ENCODE measurements around the gene HOXA3.

HOXA3 gene

DNA sequence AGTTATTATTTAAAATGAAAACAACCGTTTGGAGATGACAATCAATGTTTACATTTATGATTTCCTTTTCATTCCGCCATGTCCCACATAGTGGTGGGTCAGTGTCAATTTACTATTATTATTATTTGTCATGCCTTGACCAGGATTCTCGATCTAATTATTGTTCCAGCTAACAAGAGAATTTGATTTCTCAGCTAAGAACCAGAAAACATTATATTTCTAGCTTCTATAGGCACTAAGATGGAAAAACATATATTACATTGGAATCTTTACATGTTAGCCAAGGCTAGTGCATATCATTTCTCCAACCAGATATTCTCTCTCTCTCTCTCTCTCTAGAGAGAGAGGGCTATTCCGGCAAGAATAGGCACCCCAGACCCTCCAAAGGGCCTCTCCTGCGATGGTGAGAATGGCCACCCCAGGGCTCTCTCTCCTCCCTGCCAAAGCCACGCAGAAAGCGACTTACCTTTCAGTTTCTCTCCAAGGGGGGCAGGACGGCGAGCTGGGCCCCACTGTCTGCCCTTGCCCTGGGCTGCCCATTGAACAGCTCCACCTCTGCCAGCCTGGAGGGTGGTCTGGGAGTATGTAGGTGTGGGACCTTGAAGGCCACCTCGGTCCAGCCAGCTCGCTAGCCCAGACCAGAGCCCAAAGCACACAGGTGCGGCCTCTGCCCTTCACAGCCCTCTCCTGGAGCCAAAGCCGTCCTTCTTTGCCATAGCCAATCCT lies 2.4 kb downstream of the HOXA3 start:
- DNase-seq (ENCODE audit: low read depth) = no peak

DNA sequence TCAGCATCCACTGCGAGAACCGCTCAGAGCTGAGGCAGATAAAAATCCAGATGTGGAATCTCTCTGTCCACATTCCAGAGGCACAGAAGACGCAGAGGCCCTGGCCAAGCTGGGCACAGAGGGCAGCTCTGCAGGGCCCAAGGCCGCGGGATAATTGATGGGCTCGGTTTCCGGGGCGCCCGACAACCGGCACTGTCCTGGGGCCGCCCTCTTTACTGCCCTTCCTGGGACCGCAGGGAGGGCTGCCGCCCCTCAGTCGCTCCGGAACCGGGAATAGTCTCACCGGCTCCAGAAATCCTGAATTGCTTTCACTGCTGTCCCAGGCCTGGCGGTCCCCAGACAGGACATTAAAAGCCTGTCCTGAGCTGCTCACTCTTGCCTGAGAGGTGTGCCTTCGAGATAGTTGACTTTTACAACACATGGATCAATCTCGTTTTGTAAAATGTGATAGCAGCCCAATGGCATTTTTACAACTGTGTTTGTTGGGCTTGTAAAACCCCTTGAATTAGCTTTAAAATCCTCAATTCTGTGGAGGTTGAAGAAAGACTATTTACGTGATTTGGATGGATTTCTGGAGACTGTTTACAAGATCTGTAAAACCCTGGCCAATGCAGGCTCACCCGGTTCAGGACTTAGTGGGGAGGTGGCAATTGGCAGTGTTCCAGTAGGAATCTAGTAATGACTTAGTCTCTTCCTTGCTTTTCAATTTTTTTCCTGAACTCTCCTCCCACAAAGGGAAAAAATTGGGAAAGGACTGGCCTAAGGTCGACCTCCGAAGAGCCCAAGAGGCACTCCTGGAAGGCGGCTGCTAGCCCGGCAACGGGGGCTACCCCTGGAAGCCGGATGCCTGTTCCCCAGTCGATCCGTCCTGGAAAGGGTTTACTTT lies 3.4 kb downstream of the HOXA3 start:
- TF ChIP-seq, protein P1, sequence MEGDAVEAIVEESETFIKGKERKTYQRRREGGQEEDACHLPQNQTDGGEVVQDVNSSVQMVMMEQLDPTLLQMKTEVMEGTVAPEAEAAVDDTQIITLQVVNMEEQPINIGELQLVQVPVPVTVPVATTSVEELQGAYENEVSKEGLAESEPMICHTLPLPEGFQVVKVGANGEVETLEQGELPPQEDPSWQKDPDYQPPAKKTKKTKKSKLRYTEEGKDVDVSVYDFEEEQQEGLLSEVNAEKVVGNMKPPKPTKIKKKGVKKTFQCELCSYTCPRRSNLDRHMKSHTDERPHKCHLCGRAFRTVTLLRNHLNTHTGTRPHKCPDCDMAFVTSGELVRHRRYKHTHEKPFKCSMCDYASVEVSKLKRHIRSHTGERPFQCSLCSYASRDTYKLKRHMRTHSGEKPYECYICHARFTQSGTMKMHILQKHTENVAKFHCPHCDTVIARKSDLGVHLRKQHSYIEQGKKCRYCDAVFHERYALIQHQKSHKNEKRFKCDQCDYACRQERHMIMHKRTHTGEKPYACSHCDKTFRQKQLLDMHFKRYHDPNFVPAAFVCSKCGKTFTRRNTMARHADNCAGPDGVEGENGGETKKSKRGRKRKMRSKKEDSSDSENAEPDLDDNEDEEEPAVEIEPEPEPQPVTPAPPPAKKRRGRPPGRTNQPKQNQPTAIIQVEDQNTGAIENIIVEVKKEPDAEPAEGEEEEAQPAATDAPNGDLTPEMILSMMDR (IDR thresholded peaks at IDR 0.05; ENCODE audit: control insufficient read depth, insufficient read depth, low read depth, low read length, missing control alignments) = no peak
- H3K4me3 ChIP-seq (ENCODE audit: control insufficient read depth, low read depth, low read length) = no peak overlapping the region
- DNase-seq (ENCODE audit: low read depth) = no peak

More for the DNA sequence above, 2.4 kb downstream of the HOXA3 start:
- TF ChIP-seq, protein P1 (IDR thresholded peaks at IDR 0.05; ENCODE audit: control insufficient read depth, insufficient read depth, low read depth, low read length, missing control alignments) = no peak
- H3K4me3 ChIP-seq (ENCODE audit: control insufficient read depth, low read depth, low read length) = peak overlapping the region; percentile 65

DNA sequence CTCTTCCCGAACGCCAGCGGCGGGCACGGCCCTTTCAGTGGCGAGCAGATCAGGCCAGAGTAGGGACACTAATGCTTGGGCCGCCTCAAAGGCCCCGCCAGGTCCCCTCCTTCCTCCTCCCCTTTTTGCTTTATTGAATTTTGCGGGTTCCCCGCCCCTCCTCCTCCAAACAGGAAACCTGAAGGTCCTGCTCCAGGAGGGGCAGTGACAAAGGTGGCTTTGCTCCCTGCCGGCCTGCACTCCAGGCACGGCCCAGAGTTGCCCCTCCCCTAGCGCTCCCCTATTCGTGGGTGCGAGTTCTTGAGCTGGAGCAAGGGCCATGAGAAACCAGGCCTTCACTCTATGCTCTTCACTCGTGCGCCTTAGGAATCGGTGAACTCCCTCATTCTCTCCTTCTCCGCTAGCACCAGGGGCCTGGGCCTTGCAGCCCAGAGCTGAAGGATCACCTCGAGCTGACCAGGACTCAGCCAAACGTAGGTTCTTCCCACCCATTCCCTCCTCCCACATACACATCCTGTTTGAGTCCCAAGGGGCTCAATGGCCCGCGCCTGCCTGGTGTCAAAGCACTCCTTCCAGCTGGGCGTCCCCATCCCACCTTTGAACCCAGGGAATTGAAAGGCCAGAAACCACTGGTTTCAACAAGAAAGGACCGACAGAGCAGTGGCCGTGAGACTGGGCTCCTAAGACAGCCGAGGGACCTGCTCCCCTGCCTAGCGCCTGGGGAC lies 4.2 kb downstream of the HOXA3 start:
- H3K4me3 ChIP-seq (ENCODE audit: control insufficient read depth, low read depth, low read length) = no peak overlapping the region
- DNase-seq (ENCODE audit: low read depth) = no peak
- TF ChIP-seq, protein P1 (IDR thresholded peaks at IDR 0.05; ENCODE audit: control insufficient read depth, insufficient read depth, low read depth, low read length, missing control alignments) = no peak

DNA sequence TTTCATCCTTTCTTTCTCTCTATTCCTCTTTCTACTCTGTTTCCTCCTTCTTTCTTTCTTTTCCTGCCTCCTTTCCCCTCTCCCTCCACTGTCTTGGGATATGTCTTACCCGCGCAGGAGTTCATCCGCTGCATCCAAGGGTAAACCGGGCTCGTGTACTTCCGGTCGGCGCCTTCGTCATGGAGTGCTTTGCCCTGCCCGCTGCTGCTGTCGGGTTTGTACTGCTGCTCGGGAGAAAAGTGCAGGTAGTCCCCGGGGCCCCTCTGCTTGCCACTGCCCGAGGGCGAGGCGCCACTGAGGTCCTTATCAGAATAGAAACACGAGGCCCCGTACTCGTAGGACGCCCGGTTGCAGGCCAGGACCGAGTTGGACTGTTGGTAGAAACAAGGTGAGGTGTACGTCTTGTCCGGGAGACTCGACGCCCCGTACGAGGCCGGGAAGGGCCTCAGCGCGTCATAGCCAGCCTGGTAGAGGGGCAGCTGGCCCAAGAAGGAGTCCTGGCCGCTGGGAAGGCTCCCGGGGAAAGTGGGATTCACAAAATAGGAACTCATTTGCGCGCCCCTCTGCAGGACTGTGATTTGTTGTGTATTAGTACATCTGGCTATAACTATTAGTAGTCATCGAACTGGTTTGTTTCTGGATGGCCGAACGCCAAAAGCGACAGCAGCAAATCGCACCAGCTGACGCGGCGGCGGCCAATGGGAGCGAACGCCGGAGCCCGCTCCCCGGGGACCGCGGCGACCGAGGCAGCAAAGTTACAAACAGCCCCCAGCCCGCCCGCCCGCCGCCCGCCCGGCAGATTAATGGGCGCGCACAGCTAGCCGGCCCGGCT lies 5.0 kb downstream of the HOXA3 start, which contains the start of gene HOXA6:
TSS of gene HOXA6 (minus strand) at position 576 of the 832 bp plus-strand sequence. CDS start at position 551, 25 bp downstream.
- DNase-seq (ENCODE audit: low read depth) = no peak
- TF ChIP-seq, protein P1 (IDR thresholded peaks at IDR 0.05; ENCODE audit: control insufficient read depth, insufficient read depth, low read depth, low read length, missing control alignments) = no peak
- no peak within 1 kb of the TSS for H3K4me3 ChIP-seq (ENCODE audit: control insufficient read depth, low read depth, low read length)

DNA sequence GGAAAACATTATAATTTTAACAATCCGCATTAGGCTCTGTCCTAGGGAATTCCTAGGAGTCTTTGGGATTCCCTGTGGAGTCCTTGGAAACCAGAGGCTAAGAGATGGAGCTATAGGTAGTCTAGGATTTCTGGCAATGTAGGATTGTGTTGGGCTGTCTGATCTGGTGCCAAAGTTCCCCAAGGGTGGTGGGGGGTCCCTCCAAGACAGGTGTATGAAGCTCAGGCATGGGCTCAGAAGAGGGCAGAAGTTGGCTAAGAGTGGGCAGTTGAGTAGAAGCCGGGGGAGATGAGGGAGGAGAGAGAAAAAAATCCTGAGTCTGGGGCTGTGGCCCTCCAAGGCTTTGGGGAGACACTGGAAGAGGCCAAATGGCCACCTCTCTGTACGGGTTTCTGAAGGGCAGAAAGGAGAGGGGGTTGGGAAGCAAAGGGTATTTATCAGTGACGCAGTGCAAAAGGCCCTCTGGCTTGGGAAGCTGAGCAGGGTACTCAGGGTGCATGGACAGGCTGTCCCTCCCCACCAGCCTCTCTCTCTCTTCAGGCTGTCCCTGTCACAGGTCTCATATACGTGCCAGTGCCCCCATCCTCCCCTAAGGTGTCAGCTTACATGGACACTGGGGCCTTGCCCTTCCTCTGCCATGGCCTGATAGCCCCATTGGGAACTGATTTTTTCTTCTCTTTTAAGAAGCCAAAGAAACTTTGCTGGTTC lies 5.7 kb downstream of the HOXA3 start:
- TF ChIP-seq, protein P1 (IDR thresholded peaks at IDR 0.05; ENCODE audit: control insufficient read depth, insufficient read depth, low read depth, low read length, missing control alignments) = no peak
- no peak for DNase-seq (ENCODE audit: low read depth)
- H3K4me3 ChIP-seq (ENCODE audit: control insufficient read depth, low read depth, low read length) = no peak overlapping the region
